HG03432 (cell line): ENCODE results near the gene AIMP1.
A peak's percentile ranks its signal among the peaks of the same experiment; 100 is the strongest.

Experiments used
- ATAC-seq: cut with Tn5 transposase; IDR thresholded peaks from one replicate; pipeline ENCODE4 v1.9.1; 2021; ENCODE audit warnings: mild to moderate bottlenecking, moderate library complexity; ENCODE audit not compliant: unreplicated experiment

The AIMP1 gene

GRCh38 chr4:106315968-106316772, at the start of gene AIMP1, which contains the start of gene TBCK:
Gene AIMP1, plus strand, starts transcription at chr4:106316550. Its CDS starts 8,460 bp downstream, at chr4:106325010.
Gene TBCK, minus strand, starts transcription at chr4:106316209. Its CDS starts 7,249 bp downstream, at chr4:106308960.
- ATAC-seq, result peak; percentile 88

DNA sequence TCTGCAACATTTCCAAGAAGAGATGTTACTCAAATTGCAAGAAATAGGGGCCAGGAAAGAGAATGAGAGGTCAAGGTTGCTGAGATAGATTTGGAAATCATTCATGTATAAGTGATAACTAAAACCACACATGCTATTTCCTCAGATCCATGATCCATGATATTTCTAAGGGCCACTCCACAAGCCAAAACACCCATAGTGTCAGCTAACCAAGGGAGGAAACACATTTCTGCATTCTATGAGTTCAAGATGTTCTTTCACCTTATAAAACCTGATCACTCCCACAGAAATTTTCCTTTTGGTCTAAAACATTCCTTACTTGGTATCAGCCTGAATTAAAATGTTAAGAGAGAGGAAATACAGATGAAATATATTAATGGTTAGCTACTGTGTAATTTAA, 47.6 kb upstream of the AIMP1 start:
- ATAC-seq, result no peak

DNA sequence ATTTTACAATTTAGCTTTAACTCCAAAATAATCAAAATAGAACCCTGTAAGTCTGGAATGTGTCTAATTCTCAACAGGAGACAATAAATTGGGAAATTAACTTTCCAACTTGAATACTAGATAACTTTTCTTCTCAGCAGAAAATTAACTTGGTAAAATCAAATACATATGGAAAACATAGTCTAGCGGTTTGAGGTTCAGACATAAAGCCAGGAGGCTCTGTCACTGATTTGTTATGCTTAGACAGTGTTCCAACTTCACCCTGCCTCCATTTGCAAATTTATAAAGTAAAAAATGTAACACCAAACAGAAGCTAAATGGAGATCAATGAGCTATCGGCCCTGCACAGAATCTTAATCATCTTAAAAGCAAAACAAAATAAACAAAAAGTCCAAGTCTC, 46.6 kb upstream of the AIMP1 start:
- ATAC-seq, result no peak

GRCh38 chr4:106270736-106271135, 45.6 kb upstream of the AIMP1 start:
- no peak for ATAC-seq

DNA sequence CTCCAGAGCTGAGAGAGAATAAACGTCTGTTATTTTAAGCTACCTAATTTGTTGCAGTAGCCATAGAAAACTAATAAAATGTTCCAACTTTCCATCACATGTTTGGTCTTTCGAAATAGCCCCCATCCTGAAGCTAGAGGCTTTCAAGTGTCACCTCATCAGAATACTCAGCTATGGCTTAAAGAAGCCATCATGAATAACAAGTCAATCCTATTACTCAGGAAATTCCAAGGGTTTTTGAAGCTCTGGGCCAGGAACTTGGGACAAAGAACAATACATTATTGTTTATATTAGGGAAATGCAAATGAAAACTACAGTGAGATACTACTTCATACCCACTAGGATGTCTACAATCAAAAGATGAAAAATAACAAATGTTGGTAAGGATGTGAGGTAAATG, 42.5 kb upstream of the AIMP1 start:
- no peak for ATAC-seq

- no peak for ATAC-seq
Measured at GRCh38 chr4:106277140-106277675, 39.1 kb upstream of the AIMP1 start.

DNA sequence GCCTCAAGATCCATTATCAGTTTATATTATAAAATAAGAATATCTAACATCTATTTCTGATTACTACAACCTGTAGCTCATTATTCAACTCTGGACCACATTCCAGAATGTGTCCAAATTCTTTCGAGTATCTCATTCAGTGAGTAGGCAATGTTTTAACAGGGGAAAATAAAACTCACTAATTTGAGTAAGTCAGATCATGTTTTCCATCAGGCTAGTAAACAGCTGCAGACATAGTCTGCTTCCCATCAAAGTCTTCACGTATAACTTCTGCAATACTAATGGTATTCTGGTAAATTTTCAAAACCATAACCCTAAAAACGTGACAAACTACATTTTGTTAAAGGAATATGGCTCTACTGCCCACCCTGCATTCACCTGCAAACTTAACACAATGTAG, 32.1 kb upstream of the AIMP1 start:
- ATAC-seq, result no peak

GRCh38 chr4:106286611-106287010, 29.7 kb upstream of the AIMP1 start:
- ATAC-seq, result no peak

DNA sequence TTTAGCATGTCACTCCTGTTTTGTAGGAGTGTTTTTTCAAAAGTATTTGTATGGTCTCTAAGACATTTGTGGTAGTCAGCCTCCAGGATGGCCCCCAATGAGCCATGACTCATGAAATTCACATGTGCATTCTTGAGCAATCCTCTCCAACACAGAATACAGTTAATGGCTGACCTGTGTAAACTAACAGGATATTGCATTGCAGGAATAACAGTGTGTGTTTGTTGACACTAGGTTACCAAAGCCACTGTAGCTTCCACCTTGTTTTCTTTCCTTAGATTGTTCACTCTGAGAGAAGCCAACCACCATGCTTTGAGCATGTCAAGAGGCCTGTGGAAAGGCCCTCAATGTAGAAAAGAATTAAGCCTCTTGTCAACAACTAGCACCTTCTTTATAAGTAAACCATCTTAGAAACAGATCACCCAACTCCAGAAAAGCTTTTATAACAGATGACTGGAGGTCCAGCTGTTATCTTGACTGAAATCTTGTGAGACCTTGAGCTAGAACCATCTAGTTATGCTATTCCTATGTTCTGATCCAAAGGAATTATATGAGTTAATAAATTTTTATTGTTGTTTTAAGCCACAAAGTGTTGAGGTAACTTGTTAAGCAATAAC, 28.9 kb upstream of the AIMP1 start:
- ATAC-seq, result no peak

DNA sequence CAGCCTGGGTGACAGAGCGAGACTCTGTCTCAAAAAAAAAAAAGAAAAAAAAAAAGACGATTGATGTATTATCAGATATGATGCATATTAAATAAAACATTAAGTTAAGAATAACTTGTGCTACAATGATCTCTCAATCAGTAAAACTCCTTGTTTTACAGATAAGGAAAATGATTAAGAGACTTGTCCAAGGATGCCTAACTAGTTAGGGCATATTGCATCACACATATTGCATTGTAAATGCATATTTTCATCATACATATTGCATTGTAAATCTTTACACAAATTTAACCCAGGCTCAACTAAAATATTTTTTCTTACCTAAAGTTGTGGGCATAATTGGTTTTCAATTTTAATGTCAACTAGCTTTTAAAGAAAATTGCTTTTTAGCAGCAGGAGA, 26.6 kb upstream of the AIMP1 start:
- no peak for ATAC-seq

- no peak for ATAC-seq
Measured at GRCh38 chr4:106291678-106292077, 24.7 kb upstream of the AIMP1 start.

- no peak for ATAC-seq
Measured at GRCh38 chr4:106294062-106294461, 22.3 kb upstream of the AIMP1 start.

GRCh38 chr4:106297245-106298035, 18.9 kb upstream of the AIMP1 start:
- ATAC-seq, result no peak

- ATAC-seq, result no peak
Measured at GRCh38 chr4:106299977-106300376, 16.4 kb upstream of the AIMP1 start.

DNA sequence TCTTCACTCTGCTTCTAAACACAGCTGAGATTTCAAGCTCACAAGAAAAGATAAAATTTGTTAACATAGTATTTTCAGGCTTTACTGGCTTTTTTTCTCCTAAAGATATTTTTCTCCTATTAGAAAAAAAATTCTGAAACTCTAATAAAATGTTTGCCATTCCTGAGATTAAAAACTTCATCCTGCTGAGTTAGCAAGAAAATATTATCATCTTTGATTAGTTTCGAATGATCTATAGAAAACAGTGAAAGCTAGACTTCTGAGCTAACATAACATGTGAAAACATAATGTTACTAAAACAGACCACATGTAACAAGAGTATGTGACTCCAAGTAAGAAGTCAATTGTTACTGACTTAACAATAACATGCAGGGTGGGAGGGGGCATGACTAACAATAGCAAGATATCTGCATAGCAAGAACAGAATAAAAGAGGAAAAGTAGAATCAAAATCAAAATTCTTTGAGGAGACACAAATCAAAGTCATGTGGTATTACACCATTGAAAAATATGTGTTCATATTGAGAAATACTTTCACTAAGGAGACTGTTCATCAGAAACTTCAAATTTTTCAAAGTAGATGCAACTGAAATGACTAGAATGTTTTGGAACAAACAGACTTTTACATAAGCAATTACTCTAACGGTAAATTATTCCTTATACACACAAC, 14.8 kb upstream of the AIMP1 start:
- ATAC-seq, result no peak

- ATAC-seq, result no peak
Measured at GRCh38 chr4:106302062-106302438, 14.3 kb upstream of the AIMP1 start.

GRCh38 chr4:106303548-106304281, 12.6 kb upstream of the AIMP1 start:
- no peak for ATAC-seq

DNA sequence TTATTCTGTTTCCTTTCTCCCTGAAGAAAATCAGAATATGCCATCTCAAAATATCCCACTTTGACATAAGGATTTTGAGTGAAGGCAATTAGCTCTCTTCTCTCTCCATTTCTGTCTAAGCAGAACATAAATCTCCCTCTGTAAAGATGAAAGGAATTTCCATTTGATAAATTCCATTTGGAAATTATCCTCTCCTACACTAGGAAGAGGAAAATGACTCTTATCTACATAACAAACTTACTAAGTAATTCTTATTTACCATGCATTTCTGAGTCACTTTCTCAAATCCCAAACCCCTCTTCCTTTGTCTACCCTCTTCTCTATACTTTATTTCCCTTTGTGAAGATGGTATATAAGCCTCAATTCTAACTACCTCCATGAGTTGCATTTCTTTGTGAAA, 11.7 kb upstream of the AIMP1 start:
- no peak for ATAC-seq

GRCh38 chr4:106305435-106306055, 10.8 kb upstream of the AIMP1 start:
- ATAC-seq, result no peak

DNA sequence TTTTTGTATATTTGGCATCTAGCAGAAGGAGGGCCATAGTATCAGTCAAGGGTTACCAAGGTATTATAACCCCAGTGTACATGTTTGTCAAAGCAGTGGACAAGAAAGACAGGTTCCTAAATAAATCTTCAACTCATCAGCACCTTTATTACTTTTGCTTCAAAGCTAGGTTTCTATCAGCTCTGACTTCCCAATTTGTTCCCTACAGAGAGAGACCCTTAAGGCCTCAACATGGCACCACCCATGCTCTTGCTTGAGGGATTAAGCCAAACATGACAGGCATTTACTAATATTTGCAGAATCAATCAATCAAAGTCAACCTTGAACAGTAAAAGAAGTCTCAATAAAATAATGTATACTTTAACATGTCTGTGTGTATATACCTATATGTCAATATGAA, 9.8 kb upstream of the AIMP1 start:
- ATAC-seq, result no peak
